SKM-1 treated with dmso at 0.1 percent for 144 hours (cell line): ENCODE data around the gene HIPK2.

Experiments
- DNase-seq: peaks from one replicate; lab custom pipeline; 2025; ENCODE audit not compliant: unreplicated experiment; lab: John Stamatoyannopoulos, UW

HIPK2 gene

DNA sequence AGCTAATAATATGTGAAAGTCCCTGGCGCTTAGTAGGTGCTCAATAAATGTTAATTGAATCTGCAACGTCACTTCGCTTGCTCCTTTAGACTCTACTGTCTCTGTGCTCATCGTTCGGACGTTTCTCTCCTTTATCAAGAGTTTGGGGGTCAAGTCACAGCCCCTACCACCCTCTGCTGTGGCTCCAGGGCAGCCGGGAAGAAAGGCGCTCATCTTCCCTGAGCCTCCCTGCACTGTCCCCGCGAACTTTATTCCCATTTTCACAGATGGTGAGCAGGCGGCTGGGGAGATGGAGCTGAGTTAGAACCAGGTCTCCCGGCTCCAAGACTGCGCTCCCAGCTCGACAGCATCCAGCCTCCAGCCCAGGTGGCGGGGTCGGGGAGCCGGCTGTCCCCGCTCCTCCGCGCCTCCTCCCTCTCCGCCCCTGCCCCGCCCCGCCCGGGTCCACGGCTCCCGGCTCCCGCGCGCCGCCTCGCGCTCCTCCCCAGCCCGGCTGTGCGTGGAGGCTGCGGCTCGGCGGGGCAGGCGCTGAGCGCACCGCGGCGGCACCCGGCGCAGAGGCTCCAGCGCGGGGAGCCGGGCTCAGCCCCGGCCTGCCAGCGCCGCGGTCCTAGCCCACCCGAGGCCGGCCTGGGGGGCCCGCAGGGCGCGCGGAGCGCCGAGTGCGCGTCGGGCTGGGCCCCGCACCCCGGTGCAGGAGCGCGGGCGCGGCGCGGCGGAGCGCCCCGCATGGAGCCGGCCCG lies 254.4 kb downstream of the HIPK2 start, which contains the start of gene CLEC2L:
TSS of gene CLEC2L (plus strand) at position 487 of the 743 bp plus-strand sequence. CDS start at position 730, 243 bp downstream.
- no peak for DNase-seq

DNA sequence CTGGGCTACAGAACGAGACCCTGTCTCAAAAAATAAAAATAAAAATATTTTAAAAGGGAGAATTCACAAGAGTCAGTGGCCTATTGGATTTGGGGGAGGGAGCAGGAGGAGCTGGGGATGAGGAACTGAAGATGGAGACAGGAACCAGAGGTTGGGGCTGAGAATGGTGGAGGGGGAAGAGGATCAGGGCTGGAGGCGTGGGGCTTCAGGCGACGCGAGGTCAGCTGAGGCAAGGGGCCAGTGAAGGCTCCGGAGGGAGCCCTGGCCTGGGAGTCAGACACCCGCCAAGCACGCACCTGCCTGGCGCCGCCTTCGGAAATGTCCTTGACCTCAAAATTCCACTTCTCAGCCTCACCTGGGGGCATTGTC lies 255.0 kb downstream of the HIPK2 start:
- no peak for DNase-seq

DNA sequence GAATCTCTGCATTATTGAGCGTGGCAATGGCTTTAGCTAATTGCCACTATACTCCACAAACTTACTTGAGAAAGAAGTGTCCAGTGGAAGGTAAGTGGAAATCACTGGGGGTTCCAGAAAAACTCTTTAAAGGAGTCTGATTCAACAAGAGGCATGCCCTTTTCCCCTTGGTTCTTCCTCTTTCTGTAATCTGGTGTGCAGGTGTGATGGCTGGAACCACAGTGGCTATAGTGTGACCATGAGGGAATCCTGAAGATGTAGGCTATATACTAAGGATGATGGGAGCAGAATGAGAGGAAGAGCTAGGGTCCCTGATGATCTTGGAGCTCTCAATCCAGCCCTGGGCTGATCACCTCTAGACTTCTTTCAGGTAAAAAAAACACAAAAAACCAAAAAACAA lies 256.4 kb downstream of the HIPK2 start:
- DNase-seq = no peak

DNA sequence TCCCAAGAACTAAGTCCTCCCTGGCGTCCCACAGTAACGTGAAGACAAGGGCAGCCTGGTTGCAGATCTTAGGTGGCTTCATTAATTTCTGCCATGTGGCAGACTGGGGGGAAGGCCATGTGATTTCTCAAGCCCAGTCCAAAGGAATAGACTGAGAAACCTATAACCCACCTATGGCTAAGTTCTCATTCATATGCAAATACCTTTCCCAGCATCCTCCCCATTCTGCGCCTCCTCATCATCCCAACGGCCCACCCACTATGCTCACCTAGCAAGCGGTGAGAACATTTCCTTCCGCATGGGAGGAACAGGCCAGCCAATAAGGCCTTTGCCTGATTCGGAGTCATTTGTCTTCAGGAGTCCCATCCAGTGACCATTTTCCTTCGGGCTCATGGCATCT lies 262.5 kb downstream of the HIPK2 start:
- no peak for DNase-seq
